GM18951 (cell line): ENCODE data around the gene TRIM44.

Source experiments
- POLR2A ChIP-seq: IDR thresholded peaks from 4 replicates; pipeline ENCODE4 v1.6.1; 2011; ENCODE audit warnings: mild to moderate bottlenecking; ENCODE audit not compliant: insufficient read length, insufficient read depth; ENCODE audit errors: extremely low read depth
- in situ Hi-C: fragments of 300-500 bp; cut with MboI; formaldehyde crosslinking; loops from one replicate; pipeline ENCODE4 v1.12.0; 2022; ENCODE audit warnings: low sequenced_read_pairs, mixed read lengths, inconsistent platforms; ENCODE audit not compliant: unreplicated experiment

TRIM44 gene

GRCh38 chr11:35794333-35794732, 131.8 kb downstream of the TRIM44 start:
- in situ Hi-C loops = no loop called here

DNA sequence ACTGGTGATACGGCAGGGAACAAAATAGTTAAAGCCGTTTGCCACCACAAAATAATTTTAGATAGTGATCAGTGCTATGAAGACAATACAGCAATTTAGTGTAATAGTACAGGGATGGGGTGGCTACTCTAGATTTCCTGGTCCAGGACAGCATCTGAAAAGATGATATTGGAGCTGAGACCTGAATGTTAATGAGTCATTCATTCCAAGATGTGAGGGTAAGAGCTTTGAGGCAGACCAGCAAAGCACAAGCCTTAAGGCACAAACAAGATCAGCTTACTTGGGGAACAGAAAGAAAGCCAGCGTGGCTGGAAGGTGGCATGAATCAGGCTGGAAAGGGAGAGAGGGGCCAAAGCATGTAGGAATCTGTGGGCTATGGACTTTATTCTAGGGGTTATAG, 132.3 kb downstream of the TRIM44 start:
- TF ChIP-seq POLR2A = no peak
- in situ Hi-C loops = no loop called here

More at GRCh38 chr11:35794333-35794732, 131.8 kb downstream of the TRIM44 start:
- TF ChIP-seq POLR2A = no peak

DNA sequence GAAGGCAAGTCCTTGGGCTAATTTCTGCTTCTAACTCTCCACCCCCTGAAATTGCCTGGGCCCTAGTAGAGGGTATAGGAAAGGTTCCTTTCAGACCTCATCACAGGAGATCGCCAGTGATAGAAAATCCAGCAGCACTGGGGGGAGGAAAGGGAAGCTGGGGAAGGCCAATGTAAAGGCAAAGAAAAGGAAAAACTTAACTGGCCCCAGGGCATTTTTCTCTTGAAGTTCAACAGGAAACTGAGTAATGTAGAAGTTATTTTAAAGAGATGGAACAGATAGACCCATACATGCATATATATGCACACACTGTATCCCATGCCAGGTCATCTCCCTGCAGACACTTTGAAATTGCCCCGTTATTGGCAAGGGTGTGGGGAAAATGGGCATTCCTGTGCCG, 134.0 kb downstream of the TRIM44 start:
- in situ Hi-C loops = no loop called here
- TF ChIP-seq POLR2A = no peak

DNA sequence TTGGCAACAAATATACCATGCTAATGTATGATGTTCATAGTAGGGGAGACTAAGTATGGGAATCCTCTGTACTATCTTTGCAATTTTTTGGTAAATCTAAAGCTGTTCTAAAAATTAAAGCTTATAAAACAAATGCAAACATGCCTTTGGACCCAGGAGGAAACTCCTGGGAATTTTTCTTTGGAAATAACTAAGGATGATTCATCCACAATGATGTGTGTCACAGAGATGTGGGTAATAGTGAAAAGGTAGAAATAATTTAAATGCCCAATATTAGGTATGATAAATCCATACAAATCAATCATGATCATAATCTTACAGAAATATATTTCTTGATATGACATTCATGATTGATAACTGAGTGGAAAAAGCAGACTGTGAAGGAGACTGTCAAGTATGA, 135.8 kb downstream of the TRIM44 start:
- in situ Hi-C loops = no loop called here
- TF ChIP-seq POLR2A = no peak

- TF ChIP-seq POLR2A = no peak
- in situ Hi-C loops = no loop called here
Observed at GRCh38 chr11:35798983-35799382, 136.4 kb downstream of the TRIM44 start.

DNA sequence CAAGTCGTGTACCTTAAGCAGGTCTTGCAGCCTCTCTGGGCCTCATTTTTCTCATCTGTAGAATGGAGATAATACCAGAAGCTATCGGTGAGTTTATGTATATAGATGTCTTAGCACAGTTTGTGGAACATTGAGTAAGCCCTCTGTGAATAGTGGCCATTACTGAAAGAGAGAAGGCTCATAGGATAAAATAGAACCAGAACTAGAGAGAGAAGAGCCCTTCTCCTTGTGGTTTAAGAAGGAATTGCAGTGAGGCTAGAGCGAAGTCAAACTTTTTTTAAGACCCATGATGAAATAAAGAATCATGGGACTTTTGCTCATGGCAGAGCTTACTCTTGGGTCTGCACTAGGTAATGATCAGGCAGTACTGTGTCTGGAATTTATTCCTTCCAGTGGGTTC, 137.1 kb downstream of the TRIM44 start:
- in situ Hi-C loops = loop anchor here (25.0 kb wide), 1 partner anchor 187 kb away; the partner anchor contains the start of gene FJX1
- TF ChIP-seq POLR2A = no peak

GRCh38 chr11:35800970-35801953, 138.7 kb downstream of the TRIM44 start:
- in situ Hi-C loops = loop anchor here (25.0 kb wide), 1 partner anchor 189 kb away; the partner anchor contains the start of gene FJX1
- TF ChIP-seq POLR2A = no peak

DNA sequence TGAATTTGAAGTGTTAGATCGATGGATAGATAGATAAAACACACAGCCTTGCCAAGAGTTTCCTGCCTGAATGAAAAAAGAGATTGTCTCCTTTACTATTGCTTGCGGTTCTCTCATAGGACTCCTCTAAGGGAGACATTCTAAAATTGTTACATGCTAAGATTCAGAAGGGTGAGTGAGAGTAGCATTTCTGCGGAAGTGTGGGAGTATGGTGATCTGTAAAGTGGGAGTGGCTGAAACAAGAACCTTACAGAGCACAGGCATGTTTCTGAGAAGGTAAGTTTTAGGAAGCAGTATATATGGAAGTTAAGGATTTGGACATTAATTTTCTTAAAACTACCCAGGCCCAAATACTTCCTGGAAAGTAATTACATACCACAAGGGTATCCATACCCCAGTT, 139.6 kb downstream of the TRIM44 start:
- no peak for TF ChIP-seq POLR2A
- in situ Hi-C loops = loop anchor here (25.0 kb wide), 1 partner anchor 190 kb away; the partner anchor contains the start of gene FJX1

DNA sequence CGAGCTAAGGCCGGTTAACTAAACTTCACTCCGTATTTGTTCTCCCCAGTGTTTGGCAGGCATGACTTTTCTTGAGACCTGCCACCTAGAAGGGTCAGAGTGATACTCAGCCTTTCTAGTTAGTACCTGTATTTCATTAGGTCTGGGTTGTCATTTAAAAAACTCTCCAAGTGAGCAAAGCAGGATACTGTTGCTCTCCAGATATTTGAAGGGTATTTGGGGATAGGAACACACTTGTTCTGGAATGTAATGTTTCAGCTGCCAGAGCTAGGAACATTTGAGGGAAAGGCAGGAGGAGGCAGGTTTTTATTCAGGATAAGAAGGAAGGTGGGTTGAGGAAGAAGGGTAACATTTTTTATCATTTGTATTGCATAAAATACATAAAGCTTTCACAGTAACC, 140.1 kb downstream of the TRIM44 start:
- in situ Hi-C loops = loop anchor here (25.0 kb wide), 1 partner anchor 190 kb away; the partner anchor contains the start of gene FJX1
- no peak for TF ChIP-seq POLR2A

GRCh38 chr11:35803115-35803514, 140.5 kb downstream of the TRIM44 start:
- no peak for TF ChIP-seq POLR2A
- in situ Hi-C loops = loop anchor here (25.0 kb wide), 1 partner anchor 191 kb away; the partner anchor contains the start of gene FJX1

DNA sequence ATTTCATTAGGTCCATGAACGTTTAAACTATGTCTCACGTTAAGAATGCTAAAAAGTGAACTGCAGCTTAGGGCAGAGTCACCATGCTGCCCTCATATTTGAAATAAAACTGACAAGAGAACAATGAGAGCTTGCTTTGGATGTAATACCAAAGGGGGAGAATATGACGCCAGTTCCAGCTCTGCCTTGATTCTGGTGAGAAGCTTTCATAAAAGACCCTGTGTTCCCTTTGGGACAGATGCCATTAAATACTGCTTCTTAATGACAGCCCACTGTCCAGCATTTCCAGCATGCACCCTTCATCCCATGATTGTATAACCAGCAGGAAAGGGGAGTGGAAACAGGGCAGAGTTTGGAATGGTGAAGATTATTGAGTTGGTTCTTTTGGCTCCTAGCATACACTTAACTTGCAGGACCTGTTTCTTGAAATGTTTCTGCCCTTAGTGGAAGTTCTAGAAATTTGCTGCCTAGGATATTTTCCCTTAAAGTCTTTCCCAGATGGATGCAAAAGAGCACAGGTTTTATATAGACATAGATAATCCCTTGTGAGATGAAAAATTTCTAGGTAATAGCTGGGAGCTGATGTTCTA, 142.0 kb downstream of the TRIM44 start:
- in situ Hi-C loops = loop anchor here (25.0 kb wide), 1 partner anchor 192 kb away; the partner anchor contains the start of gene FJX1
- TF ChIP-seq POLR2A = no peak

DNA sequence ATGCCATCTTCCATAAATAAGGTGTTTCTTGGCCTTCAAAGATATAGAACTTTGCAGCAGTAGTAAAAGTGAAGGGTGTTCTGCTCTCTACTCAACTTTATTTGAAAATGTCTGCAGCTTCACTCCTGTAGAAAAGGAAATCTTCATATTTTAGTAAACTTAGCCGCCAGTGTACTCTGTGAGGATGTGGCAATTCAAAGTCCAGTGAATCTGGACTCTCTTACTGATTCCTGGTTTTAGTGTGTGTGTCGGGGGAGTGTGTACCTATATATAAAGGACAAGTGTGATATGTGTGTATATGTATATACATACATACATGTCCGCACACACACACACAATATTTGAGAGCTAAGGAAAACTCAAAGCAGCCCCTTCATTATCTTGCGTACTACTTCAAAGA, 147.0 kb downstream of the TRIM44 start:
- in situ Hi-C loops = loop anchor here (25.0 kb wide), 1 partner anchor 197 kb away; the partner anchor contains the start of gene FJX1
- TF ChIP-seq POLR2A = no peak

DNA sequence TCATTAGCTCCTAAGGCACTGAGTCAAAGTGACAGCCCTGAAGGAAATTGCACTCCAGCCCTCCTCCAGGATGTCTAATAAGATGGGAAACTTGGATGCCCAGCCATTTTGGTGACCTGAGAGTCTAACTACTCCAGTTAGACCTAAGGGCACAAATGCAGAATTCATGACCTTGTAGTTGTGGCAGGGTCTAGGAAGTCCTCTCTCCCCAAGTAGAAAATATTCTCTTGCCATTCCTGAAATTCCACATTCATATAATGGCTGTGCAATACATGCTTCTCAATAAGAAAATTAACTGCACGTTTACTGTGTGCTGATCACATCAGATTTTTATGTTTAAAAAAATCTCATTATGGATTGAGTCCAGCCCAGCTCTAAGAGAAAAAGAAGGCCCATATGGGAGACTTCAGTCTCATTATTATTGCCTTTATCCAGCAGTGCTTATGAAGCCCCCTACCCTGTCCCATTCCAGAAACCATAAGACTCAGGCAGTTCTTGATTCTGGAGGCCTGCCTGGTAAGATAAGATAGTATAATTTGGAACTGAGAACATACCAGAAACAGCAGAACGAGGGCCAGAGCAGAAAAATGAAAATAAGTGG, 147.6 kb downstream of the TRIM44 start:
- in situ Hi-C loops = loop anchor here (25.0 kb wide), 1 partner anchor 198 kb away; the partner anchor contains the start of gene FJX1
- TF ChIP-seq POLR2A = no peak

DNA sequence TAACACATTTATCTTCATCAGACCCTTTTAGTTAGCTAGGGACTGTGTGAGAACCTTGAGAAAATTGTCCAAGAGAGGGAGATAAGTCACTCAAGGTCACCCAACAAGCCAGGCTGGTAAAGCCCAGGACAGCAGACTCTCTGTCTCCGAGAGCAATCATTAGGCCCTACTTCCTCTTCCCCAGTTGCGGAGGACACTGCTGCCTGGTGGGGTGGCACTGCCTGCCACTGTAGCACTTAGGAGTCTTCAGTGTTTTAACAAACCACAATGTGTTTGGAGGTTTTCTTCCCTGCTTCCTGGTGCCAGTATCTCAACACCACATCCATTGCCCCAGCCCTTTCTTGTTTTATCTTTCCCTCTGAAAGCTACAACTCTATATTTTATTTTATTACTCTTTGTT, 149.2 kb downstream of the TRIM44 start:
- in situ Hi-C loops = loop anchor here (25.0 kb wide), 1 partner anchor 199 kb away; the partner anchor contains the start of gene FJX1
- TF ChIP-seq POLR2A = no peak
